ENCODE measurements around the gene SRC.
A peak's percentile ranks its signal among the peaks of the same experiment; 100 is the strongest.

SRC gene

GRCh38 chr20:37385176-37385575 lies 39.2 kb downstream of the SRC start:
- no peak for DNase-seq

- DNase-seq = peak; percentile 5
These were observed 39.9 kb downstream of the SRC start for GRCh38 chr20:37385659-37386504.

GRCh38 chr20:37386505-37387251 lies 40.7 kb downstream of the SRC start:
- peak; percentile 12 for DNase-seq

GRCh38 chr20:37387519-37388269 lies 41.8 kb downstream of the SRC start:
- DNase-seq = peak; percentile 15

GRCh38 chr20:37388831-37389230 lies 42.9 kb downstream of the SRC start:
- no peak for DNase-seq

- DNase-seq = peak; percentile 24
These were observed 43.4 kb downstream of the SRC start for GRCh38 chr20:37389241-37389747.

- DNase-seq = peak; percentile 40
These were observed 43.9 kb downstream of the SRC start for GRCh38 chr20:37389844-37390275.

- DNase-seq = no peak
These were observed 44.6 kb downstream of the SRC start for GRCh38 chr20:37390503-37390890.

- peak; percentile 26 for DNase-seq
These were observed 45.1 kb downstream of the SRC start for GRCh38 chr20:37390891-37391525.

- peak; percentile 48 for DNase-seq
These were observed 46.7 kb downstream of the SRC start for GRCh38 chr20:37392441-37393195.

- peak; percentile 17 for DNase-seq
These were observed 47.4 kb downstream of the SRC start for GRCh38 chr20:37393196-37393862.

GRCh38 chr20:37393863-37394542 lies 48.1 kb downstream of the SRC start:
- peak; percentile 7 for DNase-seq

- DNase-seq = peak; percentile 21
These were observed 48.8 kb downstream of the SRC start for GRCh38 chr20:37394543-37395409.

GRCh38 chr20:37395410-37395797 lies 49.5 kb downstream of the SRC start:
- peak; percentile 8 for DNase-seq

GRCh38 chr20:37395921-37396415 lies 50.0 kb downstream of the SRC start:
- peak; percentile 21 for DNase-seq

- peak; percentile 27 for DNase-seq
These were observed 50.6 kb downstream of the SRC start for GRCh38 chr20:37396416-37397075.

GRCh38 chr20:37397076-37397953 lies 51.4 kb downstream of the SRC start:
- peak; percentile 34 for DNase-seq

All from 8988T (cell line).